NCI-H1417 treated with DMSO at 0.1 percent for 48 hours (cell line): ENCODE measurements around the gene KIAA0319L.

Source experiments
- DNase-seq: peaks from one replicate; lab custom pipeline; 2025; lab: John Stamatoyannopoulos, UW

KIAA0319L gene

GRCh38 chr1:35443768-35444518 lies 113.3 kb downstream of the KIAA0319L start:
- no peak for DNase-seq

- DNase-seq = no peak
Observed at GRCh38 chr1:35442734-35443133, 114.5 kb downstream of the KIAA0319L start.

GRCh38 chr1:35441926-35442579 lies 115.2 kb downstream of the KIAA0319L start:
- no peak for DNase-seq

GRCh38 chr1:35439626-35440025 lies 117.6 kb downstream of the KIAA0319L start:
- no peak for DNase-seq

GRCh38 chr1:35437200-35437599 lies 120.0 kb downstream of the KIAA0319L start:
- no peak for DNase-seq

- no peak for DNase-seq
Observed at GRCh38 chr1:35436078-35436477, 121.1 kb downstream of the KIAA0319L start.

GRCh38 chr1:35434703-35435102 lies 122.5 kb downstream of the KIAA0319L start:
- no peak for DNase-seq

GRCh38 chr1:35433714-35434113 lies 123.5 kb downstream of the KIAA0319L start:
- DNase-seq = no peak

- no peak for DNase-seq
Observed at GRCh38 chr1:35432231-35432630, 125.0 kb downstream of the KIAA0319L start.

GRCh38 chr1:35431173-35431599 lies 126.0 kb downstream of the KIAA0319L start:
- DNase-seq = no peak

- no peak for DNase-seq
Observed at GRCh38 chr1:35430762-35431161, 126.4 kb downstream of the KIAA0319L start.

GRCh38 chr1:35428360-35428759 lies 128.8 kb downstream of the KIAA0319L start:
- DNase-seq = no peak

- no peak for DNase-seq
Observed at GRCh38 chr1:35426097-35426586, 131.1 kb downstream of the KIAA0319L start.

GRCh38 chr1:35408925-35409324 lies 148.3 kb downstream of the KIAA0319L start:
- no peak for DNase-seq

- no peak for DNase-seq
Observed at GRCh38 chr1:35407743-35408142, 149.5 kb downstream of the KIAA0319L start.

GRCh38 chr1:35406103-35406502 lies 151.1 kb downstream of the KIAA0319L start:
- no peak for DNase-seq

GRCh38 chr1:35401049-35401448 lies 156.2 kb downstream of the KIAA0319L start:
- no peak for DNase-seq

GRCh38 chr1:35398739-35399138 lies 158.5 kb downstream of the KIAA0319L start:
- no peak for DNase-seq

- DNase-seq = no peak
Observed at GRCh38 chr1:35394386-35394785, 162.8 kb downstream of the KIAA0319L start.

- no peak for DNase-seq
Observed at GRCh38 chr1:35390600-35391494, 166.4 kb downstream of the KIAA0319L start.

- no peak for DNase-seq
Observed at GRCh38 chr1:35386959-35387358, 170.2 kb downstream of the KIAA0319L start.

GRCh38 chr1:35386290-35386689 lies 170.9 kb downstream of the KIAA0319L start:
- no peak for DNase-seq
